ENCODE results near the gene PDE9A.

The PDE9A gene

DNA sequence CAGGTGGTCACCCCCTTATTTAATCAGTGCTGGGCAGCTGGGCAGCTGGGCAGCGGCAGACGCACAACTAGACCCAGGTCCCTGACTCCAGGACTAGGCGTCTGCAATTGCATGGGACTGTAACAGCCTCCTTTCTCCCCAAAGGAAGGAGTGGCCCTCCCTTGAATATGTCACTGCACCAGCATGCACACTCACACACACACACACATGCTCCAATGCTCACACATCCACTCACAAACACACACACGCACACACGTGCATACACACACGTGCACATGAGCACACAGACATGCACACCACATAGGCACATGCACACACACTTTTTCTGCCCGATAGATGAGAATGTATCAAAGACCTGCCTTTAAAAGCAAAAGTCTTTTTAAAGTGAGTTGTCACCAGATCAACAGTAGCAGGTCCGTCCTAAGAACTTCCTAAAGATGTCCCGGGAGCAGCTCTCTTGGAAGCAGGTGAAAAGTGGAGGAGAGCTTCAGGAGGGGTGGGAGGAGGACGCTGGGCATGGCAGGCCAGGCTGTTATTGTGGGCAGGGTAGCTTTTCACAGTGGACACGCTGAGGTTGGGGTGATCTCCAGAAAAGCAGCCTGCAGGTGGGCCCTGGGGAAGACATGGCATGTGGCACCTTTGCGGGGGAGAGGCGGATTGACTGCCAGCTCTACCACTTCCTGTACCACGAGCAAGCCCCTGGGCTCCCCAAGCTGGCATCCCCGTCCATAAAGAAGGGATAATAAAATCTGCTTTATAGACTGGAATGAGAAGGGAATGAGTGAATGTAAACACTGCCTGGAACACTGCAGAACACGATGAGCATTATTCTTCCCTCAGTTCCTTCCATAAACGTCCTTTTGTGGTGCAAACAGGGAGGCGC lies 1.7 kb downstream of the PDE9A start:
- TF ChIP-seq, protein P1, sequence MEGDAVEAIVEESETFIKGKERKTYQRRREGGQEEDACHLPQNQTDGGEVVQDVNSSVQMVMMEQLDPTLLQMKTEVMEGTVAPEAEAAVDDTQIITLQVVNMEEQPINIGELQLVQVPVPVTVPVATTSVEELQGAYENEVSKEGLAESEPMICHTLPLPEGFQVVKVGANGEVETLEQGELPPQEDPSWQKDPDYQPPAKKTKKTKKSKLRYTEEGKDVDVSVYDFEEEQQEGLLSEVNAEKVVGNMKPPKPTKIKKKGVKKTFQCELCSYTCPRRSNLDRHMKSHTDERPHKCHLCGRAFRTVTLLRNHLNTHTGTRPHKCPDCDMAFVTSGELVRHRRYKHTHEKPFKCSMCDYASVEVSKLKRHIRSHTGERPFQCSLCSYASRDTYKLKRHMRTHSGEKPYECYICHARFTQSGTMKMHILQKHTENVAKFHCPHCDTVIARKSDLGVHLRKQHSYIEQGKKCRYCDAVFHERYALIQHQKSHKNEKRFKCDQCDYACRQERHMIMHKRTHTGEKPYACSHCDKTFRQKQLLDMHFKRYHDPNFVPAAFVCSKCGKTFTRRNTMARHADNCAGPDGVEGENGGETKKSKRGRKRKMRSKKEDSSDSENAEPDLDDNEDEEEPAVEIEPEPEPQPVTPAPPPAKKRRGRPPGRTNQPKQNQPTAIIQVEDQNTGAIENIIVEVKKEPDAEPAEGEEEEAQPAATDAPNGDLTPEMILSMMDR (IDR thresholded peaks at IDR 0.05; ENCODE audit: unreplicated experiment in 3 of 3): no peak
- peaks cover 48% of the 10 kb centered on the region for H3K4me1 Mint-ChIP-seq
- H3K9me3 Mint-ChIP-seq: no peaks in the 10 kb centered on the region
- peak overlapping the region; percentile 49 to 92 (median 90) for H3K27ac Mint-ChIP-seq
- peak overlapping the region; percentile 75 to 89 (median 85) for H3K4me3 Mint-ChIP-seq
- H3K36me3 Mint-ChIP-seq (ENCODE audit: low read depth): peaks cover 4% of the 10 kb centered on the region
- H3K27me3 Mint-ChIP-seq (ENCODE audit: low read depth): no peaks in the 10 kb centered on the region

DNA sequence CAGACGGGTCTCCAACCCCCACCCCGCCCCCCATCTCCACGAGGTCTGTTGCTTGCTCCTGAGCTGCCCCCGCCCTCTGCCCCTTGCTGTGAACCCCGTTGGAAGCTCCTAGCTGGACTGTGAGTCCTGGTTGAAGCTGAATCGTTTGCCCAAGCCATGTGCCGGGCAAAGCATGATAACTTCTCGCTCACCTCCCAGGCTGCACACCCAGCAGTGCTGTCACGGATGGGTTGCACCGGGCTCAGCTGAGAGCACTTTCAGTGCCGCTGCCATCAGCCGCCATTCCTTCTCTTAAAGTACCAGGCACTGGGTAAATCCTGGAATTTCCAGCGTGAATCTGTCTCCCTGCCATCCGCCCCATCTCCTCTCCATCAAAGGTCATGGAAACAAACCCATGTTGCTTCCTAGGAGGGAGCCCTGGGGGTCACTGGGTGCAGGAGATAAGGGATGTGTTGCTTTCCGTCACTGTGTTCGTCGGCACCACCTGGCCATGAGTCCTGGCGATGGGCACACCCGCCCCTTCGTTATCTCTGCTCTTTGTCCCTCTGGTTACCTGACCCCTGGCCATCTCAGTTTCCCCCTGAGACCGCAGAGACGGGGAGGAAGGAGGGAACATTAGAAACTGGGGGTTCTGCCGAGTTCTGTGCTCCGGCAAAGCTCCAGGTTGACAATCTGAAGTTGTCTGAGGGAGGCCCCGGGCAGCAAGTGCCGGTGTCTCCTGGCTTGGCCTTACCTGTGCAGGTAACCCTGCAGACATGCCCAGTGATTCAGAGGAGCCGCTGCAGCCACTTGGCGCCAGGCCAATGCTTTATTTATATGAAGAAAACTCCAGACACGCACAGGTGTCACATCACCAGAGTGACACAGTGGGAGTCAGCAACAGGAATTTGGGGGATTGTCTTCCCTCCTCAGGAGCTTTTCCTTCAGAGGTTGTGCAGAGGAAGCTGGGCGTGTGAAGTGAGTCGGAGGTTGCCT lies 2.7 kb downstream of the PDE9A start:
- Mint-ChIP-seq H3K4me3 (peak overlapping the region; percentile 75 to 89 (median 85)), H3K4me1 (peaks cover 48% of the 10 kb centered on the region), H3K9me3 (no peaks in the 10 kb centered on the region), H3K27ac (peak overlapping the region; percentile 49 to 92 (median 90)), H3K27me3 (ENCODE audit: low read depth) (no peaks in the 10 kb centered on the region), H3K36me3 (ENCODE audit: low read depth) (peaks cover 4% of the 10 kb centered on the region)
- TF ChIP-seq, protein P1 (IDR thresholded peaks at IDR 0.05; ENCODE audit: unreplicated experiment in 3 of 3): no peak

DNA sequence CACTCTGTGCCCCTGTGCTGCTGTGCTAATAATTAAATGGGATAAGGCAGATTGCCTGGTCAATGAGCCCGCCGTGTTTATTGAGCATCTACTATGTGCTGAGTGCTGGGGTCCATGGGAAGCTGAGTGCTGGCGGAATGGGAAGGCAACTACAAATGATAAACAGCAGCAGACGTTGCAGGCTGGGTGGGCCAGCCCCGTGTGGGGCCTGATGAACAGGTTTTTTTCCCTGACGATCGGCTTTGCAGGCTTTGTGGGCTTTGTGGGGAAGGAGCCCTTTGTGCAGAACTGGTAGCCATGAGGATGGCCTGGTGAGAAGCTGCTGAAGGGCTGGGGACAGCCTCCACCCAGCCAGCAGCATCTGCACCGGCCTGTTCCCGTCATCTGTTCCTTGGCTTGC lies 3.5 kb downstream of the PDE9A start:
- TF ChIP-seq, protein P1 (IDR thresholded peaks at IDR 0.05; ENCODE audit: unreplicated experiment in 3 of 3): no peak
- Mint-ChIP-seq H3K27me3 (ENCODE audit: low read depth) (no peaks in the 10 kb centered on the region), H3K9me3 (no peaks in the 10 kb centered on the region), H3K4me1 (peaks cover 47% of the 10 kb centered on the region), H3K27ac (no peak overlapping the region), H3K36me3 (ENCODE audit: low read depth) (peaks cover 4% of the 10 kb centered on the region), H3K4me3 (peak overlapping the region; percentile 44 to 75 (median 53))

DNA sequence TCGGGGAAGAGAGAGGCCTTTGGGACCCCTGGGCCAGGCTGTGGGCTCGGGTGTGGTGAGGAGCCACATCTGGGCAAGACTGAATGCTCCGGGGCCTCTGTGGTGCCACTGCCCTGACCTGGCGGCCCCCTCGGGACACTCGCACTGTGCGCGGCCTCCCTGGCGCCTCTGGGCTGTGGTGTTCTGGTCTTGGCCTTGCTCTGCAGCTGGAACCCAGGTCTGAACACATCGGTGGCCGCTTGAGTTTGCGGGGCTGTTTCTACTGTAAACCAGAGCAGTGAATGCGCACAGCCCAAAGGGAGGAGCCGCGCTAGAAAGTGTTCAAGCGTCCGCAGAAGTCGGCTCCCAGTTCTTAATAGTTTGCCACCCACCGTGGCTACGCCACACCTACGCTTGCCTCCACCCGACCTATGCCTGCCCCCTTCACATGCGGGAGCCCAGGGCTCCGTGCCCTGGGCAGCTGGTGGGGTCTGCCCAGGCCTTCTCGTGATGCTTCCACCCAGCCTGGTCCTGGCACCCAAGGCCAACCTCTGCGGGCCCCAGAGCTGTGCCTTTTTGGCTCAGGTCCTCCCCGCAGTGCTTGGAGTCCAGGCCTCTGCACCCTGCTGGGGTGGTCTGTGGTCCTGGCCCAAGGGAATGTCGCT lies 4.4 kb downstream of the PDE9A start:
- TF ChIP-seq, protein P1 (IDR thresholded peaks at IDR 0.05; ENCODE audit: unreplicated experiment in 3 of 3): no peak
- no peaks in the 10 kb centered on the region for H3K9me3 Mint-ChIP-seq
- peaks cover 40% of the 10 kb centered on the region for H3K4me1 Mint-ChIP-seq
- no peak overlapping the region for H3K27ac Mint-ChIP-seq
- peaks cover 4% of the 10 kb centered on the region for H3K36me3 Mint-ChIP-seq (ENCODE audit: low read depth)
- H3K27me3 Mint-ChIP-seq (ENCODE audit: low read depth): no peaks in the 10 kb centered on the region
- peak overlapping the region in 2 of 3 experiments; percentile 52 to 63 for H3K4me3 Mint-ChIP-seq

DNA sequence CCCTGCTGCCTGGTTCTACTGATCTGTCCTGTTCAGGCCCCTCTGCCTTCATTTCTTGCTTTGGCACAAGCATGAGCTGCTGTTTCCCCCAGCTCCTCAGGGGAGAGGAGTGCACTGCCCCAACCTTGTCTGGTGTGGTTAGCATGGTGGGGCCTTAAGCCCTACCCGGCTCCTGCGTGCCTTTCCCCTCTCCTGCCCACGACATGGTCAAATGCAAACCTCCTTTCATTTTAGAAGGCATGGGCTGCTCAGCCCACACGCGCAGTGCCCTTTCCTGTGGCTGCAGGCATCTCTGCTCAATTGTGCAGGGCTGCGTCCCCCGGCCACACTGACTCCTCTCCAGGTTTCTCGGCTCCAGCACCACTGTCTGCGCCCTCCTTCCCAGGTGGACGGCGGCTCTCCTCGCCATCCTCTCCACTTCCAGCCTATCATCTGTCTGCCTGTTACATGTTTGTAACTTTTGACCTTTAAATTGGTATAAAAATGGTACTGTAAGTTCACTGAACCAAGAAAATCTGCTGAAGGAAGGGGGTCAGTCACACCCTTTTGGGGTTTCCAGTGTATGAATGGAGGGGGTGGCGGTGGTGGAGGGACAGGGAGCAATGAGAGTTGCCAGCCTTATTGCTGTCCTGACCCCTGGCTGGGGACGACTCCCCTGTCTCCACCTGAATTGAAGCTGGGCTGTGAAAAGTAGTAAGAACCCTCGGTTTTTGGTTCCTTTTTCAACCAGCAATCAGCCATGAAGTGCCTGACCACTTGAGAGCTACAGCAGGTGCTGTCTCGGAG lies 5.1 kb downstream of the PDE9A start:
- peaks cover 4% of the 10 kb centered on the region for H3K36me3 Mint-ChIP-seq (ENCODE audit: low read depth)
- peak overlapping the region; percentile 52 to 63 (median 55) for H3K4me3 Mint-ChIP-seq
- TF ChIP-seq, protein P1 (IDR thresholded peaks at IDR 0.05; ENCODE audit: unreplicated experiment in 3 of 3): no peak
- no peaks in the 10 kb centered on the region for H3K9me3 Mint-ChIP-seq
- peak overlapping the region in 2 of 3 experiments; percentile 0 to 53 for H3K27ac Mint-ChIP-seq
- no peaks in the 10 kb centered on the region for H3K27me3 Mint-ChIP-seq (ENCODE audit: low read depth)
- H3K4me1 Mint-ChIP-seq: peaks cover 36% of the 10 kb centered on the region

Measured in nephron (organoid).